ENCODE measurements around the gene CXCL3.

Gene CXCL3

GRCh38 chr4:74062953-74063352, 24.5 kb upstream of the CXCL3 start:
- TF ChIP-seq, protein P1, sequence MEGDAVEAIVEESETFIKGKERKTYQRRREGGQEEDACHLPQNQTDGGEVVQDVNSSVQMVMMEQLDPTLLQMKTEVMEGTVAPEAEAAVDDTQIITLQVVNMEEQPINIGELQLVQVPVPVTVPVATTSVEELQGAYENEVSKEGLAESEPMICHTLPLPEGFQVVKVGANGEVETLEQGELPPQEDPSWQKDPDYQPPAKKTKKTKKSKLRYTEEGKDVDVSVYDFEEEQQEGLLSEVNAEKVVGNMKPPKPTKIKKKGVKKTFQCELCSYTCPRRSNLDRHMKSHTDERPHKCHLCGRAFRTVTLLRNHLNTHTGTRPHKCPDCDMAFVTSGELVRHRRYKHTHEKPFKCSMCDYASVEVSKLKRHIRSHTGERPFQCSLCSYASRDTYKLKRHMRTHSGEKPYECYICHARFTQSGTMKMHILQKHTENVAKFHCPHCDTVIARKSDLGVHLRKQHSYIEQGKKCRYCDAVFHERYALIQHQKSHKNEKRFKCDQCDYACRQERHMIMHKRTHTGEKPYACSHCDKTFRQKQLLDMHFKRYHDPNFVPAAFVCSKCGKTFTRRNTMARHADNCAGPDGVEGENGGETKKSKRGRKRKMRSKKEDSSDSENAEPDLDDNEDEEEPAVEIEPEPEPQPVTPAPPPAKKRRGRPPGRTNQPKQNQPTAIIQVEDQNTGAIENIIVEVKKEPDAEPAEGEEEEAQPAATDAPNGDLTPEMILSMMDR (IDR thresholded peaks at IDR 0.05; ENCODE audit: insufficient read depth, missing control alignments): no peak
- no peak for FAIRE-seq
- DNase-seq (ENCODE audit: insufficient read length, low spot score): no peak

DNA sequence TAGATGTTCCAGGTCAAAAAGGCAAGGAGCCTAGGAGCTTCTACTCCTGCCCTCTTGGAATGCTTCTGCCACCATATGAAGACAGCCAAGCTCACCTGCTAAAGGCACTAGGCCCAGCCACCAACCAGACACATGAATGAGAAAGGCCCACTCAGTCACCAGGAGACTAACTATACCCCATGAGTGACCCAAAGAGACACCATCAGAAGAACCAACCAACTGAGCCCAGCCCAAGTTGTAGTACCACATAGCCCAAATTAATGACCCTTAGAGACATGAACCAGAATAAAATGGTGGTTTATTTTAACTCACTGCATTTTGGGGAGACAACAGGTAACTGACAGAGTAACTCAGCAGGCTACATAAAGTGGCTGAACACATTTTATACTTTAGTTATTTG, 22.9 kb upstream of the CXCL3 start:
- DNase-seq (ENCODE audit: insufficient read length, low spot score) (no peak), FAIRE-seq (no peak)
- TF ChIP-seq, protein P1 (IDR thresholded peaks at IDR 0.05; ENCODE audit: insufficient read depth, missing control alignments): no peak

DNA sequence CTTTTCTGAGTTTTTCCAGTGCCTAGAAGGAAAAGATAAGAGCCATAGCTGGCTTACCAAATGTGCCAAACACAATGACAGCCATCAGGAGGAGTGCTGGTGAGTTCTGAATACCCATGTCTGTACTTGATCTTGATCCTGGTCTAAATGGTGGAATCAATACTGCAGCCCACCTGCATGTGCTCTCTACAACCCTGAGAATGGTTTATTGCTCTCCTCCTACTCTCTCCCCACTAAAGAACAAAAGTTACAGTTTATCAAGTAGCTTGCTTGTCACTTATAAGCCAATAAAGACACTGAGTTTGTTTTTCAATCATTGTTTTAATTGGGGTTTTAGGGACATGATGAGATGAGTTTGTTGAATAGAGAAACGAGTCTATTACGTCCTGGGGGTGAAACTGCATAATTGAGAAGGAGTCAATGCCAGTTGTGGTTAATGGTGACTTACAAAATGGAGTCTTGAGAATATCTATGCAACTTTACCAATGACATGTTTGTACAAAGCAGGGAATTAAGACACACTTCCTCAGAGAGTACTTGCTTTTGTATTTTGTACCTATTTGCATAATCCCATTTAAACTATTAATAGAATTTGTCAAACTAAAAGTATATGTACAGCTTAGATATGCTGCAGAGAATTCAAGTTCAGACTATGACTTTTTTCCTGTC, 20.8 kb upstream of the CXCL3 start:
- FAIRE-seq (no peak), DNase-seq (ENCODE audit: insufficient read length, low spot score) (no peak)
- TF ChIP-seq, protein P1 (IDR thresholded peaks at IDR 0.05; ENCODE audit: insufficient read depth, missing control alignments): no peak

DNA sequence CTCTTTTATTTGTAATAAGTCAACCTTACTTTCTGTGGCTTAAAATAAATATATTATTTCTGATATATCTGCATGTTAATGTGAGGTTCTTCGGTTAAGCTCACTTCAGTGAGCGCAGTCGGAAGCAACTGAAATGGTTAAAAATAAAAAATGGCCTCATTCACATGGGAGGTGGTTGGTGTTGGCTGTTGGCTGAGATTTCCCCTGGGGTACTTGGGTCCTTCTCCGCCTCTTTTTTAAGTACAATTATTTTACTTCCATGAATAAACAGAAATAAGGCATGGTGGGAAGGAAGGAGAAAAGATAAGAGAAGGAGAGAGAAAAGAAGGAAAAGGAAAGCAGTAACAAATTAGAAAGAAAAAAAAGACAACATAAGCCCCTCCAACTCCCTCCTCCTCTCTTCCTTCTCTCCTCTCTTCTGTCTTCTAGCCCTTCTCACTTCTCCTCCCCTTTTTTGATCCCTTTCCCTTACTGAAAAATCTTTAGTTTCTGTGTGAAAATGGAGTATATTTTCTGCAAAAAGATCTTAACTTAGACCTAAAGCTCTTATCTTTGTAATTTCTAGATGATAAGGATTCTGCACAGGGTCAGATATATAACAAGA, 19.7 kb upstream of the CXCL3 start:
- DNase-seq (ENCODE audit: insufficient read length, low spot score) (no peak), FAIRE-seq (no peak)
- TF ChIP-seq, protein P1 (IDR thresholded peaks at IDR 0.05; ENCODE audit: insufficient read depth, missing control alignments): no peak

DNA sequence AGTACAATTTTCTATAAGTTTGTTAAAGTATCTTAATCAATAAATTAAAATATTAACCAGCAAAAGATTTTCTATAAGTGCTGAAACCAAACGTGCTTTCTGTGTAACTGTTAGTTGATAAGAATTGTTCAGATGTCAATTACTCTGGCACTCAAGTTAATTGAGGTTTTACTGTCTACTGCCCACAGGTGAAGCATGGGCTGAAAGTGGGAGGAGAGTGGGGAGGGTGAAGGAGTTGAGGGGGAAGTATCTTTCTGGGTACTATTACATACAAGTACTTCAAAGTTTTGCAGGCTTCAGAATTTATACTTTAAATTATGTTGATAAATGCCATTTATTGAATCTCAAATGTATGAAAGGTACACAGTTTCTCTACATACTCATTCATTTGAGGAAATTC, 19.1 kb upstream of the CXCL3 start:
- TF ChIP-seq, protein P1 (IDR thresholded peaks at IDR 0.05; ENCODE audit: insufficient read depth, missing control alignments): no peak
- DNase-seq (ENCODE audit: insufficient read length, low spot score) (no peak), FAIRE-seq (no peak)

DNA sequence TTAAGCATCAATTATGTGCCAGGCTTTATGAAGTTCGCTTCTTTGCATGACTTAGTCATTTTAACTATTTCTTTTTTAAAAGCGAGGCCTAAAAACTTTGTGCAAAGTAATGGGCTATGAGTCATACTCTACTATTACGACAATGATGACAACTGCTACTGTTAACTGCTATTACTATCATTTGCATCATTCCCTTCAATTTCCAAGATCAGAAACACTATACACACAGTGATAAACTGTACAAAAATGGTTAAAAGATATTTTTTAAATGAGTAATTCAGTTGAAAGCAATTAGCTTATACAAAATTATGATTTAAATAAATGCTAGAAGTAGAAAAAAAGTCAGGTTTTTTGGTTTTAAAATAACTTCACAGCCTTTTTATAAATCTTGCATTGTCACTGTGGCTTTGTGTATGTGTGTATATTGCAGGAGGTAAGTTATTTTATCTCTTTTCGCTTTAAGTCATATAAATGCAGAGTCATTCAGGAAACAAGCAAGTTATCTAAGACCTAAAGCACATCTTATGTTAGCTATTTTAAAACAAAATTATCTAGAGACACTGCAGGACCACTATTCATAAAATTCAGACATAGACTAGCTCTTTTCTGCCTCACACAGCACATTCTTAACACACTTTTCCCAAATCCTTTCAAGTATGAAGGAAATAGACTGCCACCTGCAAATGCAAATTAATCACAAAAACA, 18.5 kb upstream of the CXCL3 start:
- TF ChIP-seq, protein P1 (IDR thresholded peaks at IDR 0.05; ENCODE audit: insufficient read depth, missing control alignments): no peak
- no peak for FAIRE-seq
- DNase-seq (ENCODE audit: insufficient read length, low spot score): no peak

Measured in D721Med (cell line).